Upper lobe of right lung (tissue), 1 donor: ENCODE results near the gene PIGQ. TPM values are rescaled to one million over a fixed set of nuclear protein-coding genes. Genes with fewer than 3 reads are reported as not detected.

Source experiments
- ATAC-seq: fragments of 200-7000 bp; cut with Tn5 transposase; one replicate; pipeline ENCODE4 v1.9.1; 2020; ENCODE audit warnings: mild to moderate bottlenecking, moderate library complexity
- DNase-seq: peaks from one replicate; pipeline ENCODE4 v3.0.0-alpha.2; 2020
- H3K27ac ChIP-seq: fragments of 200-600 bp; one replicate; pipeline ENCODE4 v1.8.0; 2022
- H3K27me3 ChIP-seq: fragments of 200-600 bp; one replicate; pipeline ENCODE4 v1.8.0; 2022; ENCODE audit warnings: mild to moderate bottlenecking
- H3K36me3 ChIP-seq: fragments of 200-600 bp; one replicate; pipeline ENCODE4 v1.8.0; 2022
- H3K4me1 ChIP-seq: fragments of 200-600 bp; one replicate; pipeline ENCODE4 v1.8.0; 2022
- H3K4me3 ChIP-seq: fragments of 200-600 bp; one replicate; pipeline ENCODE4 v1.8.0; 2022; ENCODE audit warnings: mild to moderate bottlenecking
- H3K9me3 ChIP-seq: fragments of 200-600 bp; one replicate; pipeline ENCODE4 v1.8.0; 2022
- intact Hi-C: fragments of 100-400 bp; cut with DNase I; formaldehyde crosslinking; loops from one replicate; pipeline ENCODE4 v1.11.0; 2022
- long read RNA-seq: library from polyadenylated mRNA; unstranded; transcript quantifications from one replicate; pipeline ENCODE4 v2.0.0, GENCODE V29; 2021
- total RNA-seq: library from RNA; stranded (reverse); fragmentation: NEBNext Ultra II Directional; extraction: Animal tissue kit (Norgen Biotek cat#: 25700); gene quantifications from one replicate; pipeline ENCODE4 v1.2.1, GENCODE V29; 2021
- TF ChIP-seq, protein P1 (sequence below): fragments of 200-600 bp; IDR thresholded peaks from one replicate; pipeline ENCODE4 v1.8.0; 2022; ENCODE audit warnings: antibody characterized with exemption
- donor health status: DM: no; HTN: yes; CAD: no; lungs with severe emphysema.

PIGQ gene
- total RNA-seq: 59.4 TPM
- long read RNA-seq, transcript PIGQ-201 (10 exons, 2,846 nt): minor isoform, 8 of 142 reads
- long read RNA-seq, transcript PIGQ-206 (4 exons, 2,052 nt): minor isoform, 6 of 142 reads
- long read RNA-seq, transcript PIGQ-210 (2 exons, 1,775 nt): minor isoform, 6 of 142 reads
- long read RNA-seq, transcript PIGQ-203 (11 exons, 3,006 nt): major isoform, 57 of 142 reads
- long read RNA-seq, partial matches to known transcripts: 27 of 142 reads
- long read RNA-seq, other reads (novel, unspliced or antisense): 35 of 142 reads

DNA sequence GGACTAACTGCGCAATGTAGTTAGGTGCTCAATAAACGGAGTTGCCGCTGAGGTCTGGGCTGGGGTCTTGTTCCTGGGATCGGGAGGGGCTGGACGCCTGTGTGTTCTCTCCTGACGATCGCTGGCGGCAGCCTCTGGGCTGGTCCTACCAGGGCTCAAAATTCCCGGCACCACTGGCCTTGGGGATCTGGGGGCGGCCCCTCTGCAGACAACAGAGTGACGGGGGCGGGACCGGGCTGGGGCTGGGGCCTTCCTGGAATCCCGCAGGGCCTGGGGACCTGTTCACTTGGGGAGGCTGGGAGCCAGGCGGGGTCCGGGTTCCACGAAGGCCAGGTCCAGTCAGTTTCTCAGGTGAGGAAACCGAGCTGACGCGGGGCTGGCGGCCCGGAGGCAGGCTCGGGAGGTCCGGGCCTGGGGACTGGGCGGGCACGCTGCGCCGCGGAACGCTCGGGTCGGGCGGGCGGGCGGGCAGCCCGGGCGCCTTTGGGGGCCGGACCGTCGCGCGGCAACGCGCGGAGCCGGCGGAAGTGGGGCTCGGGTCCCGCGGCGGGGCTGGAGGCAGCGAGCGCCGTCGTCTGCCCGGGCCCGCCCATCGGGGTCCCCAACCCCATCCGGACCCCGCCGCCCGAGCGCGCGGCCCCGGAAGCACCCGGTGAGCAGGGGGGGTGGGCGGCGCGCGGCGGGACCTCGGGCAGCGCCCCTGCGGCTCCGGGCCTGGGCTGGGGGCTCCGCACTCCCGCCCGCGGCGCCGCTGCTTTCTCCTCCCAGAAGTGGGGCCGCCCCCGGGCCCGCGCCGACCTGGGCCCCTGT lies at the start of gene PIGQ:
Gene PIGQ (plus strand): TSS at position 524 of the 810 bp plus-strand sequence. CDS start 4,107 bp downstream, outside the sequence.
- H3K4me1 ChIP-seq: peaks cover 37% of the 10 kb centered on the region
- ATAC-seq (peak; percentile 74), DNase-seq (peak; percentile 84)
- TF ChIP-seq, protein P1, sequence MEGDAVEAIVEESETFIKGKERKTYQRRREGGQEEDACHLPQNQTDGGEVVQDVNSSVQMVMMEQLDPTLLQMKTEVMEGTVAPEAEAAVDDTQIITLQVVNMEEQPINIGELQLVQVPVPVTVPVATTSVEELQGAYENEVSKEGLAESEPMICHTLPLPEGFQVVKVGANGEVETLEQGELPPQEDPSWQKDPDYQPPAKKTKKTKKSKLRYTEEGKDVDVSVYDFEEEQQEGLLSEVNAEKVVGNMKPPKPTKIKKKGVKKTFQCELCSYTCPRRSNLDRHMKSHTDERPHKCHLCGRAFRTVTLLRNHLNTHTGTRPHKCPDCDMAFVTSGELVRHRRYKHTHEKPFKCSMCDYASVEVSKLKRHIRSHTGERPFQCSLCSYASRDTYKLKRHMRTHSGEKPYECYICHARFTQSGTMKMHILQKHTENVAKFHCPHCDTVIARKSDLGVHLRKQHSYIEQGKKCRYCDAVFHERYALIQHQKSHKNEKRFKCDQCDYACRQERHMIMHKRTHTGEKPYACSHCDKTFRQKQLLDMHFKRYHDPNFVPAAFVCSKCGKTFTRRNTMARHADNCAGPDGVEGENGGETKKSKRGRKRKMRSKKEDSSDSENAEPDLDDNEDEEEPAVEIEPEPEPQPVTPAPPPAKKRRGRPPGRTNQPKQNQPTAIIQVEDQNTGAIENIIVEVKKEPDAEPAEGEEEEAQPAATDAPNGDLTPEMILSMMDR: no peak
- H3K4me3 ChIP-seq: peak within 1 kb of the TSS; percentile 85
- peaks cover 2% of the 10 kb centered on the region for H3K36me3 ChIP-seq
- no peaks in the 10 kb centered on the region for H3K27me3 ChIP-seq
- intact Hi-C loops: no loop called here
- peak within 1 kb of the TSS; percentile 87 for H3K27ac ChIP-seq
- no peaks in the 10 kb centered on the region for H3K9me3 ChIP-seq

DNA sequence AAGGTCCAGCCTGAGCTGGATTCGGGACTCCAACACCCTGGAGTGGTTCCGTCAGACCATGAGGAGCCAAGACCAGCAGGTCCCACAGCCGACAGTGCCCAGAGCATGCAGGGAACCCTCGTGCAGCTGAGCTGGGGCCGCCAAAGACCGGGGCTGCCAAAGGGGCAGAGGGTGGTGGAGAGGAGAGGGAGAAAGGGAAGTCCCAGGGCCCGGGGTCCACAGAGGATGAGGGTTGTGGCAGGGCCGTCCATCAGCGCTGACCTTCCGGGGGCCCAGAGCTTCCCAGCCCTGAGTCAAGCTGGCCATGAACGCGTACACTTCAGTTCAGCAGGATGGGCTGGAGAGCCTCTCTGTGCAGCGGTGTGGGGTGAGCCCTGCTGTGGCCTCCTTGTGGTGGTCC lies 48.9 kb upstream of the PIGQ start:
- Histone ChIP-seq H3K9me3 (no peaks in the 10 kb centered on the region), H3K27me3 (no peaks in the 10 kb centered on the region), H3K4me3 (no peak overlapping the region), H3K36me3 (peaks cover 30% of the 10 kb centered on the region), H3K4me1 (peaks cover 2% of the 10 kb centered on the region), H3K27ac (no peak overlapping the region)
- intact Hi-C loops: no loop called here
- no peak for DNase-seq
- no peak for ATAC-seq
- TF ChIP-seq, protein P1: no peak

DNA sequence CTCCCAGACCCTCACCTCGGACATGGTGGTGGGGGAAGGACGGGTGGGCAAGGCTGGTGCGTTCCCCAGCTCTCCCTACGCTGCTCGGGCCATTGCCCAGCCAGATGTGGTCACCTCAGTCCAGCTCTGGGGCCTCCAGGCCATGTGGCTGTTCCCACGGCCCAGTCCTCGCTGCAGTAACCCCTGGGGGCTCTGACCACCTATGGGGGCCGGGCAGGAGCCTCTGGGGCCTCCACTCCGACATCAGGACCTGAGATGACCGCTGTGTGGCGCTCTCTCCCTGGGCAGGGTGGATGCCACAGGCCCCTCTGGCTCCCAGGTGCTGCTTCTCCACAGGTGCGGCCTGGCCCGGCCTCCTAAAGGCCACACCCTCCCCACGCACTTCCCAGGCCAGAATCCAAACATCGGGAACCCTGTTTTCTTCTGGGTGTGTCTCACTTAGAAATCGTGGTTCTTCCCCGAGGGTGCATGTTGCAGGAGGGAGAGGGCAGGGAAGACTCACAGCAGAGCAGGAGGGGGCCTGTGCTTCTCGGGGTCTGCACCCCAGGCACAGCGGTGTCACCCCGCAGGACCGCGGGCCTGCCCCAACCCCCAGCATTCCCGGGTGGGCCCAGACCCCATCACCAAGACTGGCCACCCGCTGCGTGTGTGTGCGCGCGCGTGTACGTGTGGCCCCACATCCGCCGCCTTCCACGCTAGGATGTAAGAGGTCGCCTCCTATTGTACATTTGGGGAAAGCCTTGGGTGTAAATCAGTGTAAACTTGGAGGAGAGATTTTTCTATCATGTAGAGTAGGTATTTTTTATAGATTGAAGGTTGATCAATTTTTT lies 48.2 kb upstream of the PIGQ start:
- ATAC-seq (no peak), DNase-seq (no peak)
- intact Hi-C loops: no loop called here
- Histone ChIP-seq H3K36me3 (peaks cover 22% of the 10 kb centered on the region), H3K4me3 (no peak overlapping the region), H3K27me3 (no peaks in the 10 kb centered on the region), H3K4me1 (peaks cover 9% of the 10 kb centered on the region), H3K27ac (no peak overlapping the region), H3K9me3 (no peaks in the 10 kb centered on the region)
- TF ChIP-seq, protein P1: no peak

DNA sequence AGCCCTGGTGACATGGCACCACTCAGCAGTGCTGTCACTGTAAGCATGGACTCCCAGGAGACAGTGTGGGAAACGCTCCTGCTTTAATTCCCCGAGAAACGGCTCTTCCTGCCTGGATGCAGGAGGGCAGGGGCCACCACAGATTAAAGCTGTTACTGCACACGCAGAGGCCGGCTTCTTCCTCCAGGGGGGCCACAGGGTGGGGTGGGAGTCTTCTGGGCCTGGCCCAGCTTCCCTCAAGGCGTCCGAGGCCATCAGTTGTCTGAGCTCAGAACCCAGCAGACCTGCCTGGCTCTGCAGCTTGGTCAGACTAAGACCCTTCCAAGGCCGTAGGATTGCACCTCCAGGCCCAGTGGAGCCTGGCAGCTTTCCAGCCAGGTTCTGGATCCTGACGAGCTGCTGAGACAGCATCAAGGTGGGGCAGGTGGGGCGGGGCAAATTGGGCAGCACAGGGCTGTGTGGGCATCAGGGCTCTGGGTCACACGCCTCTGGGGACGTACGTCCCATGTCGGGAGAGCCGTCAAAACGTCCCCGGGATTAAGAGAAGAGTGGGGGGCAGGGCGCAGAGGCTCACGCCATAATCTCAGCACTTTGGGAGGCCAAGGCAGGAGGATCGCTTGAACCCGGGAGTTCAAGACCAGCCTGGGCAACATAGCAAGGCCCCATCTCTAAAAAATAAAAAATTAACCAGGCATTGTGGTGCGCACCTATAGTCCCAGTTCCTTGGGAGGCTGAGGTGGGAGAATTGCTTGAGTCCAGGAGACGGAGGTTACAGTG lies 47.3 kb upstream of the PIGQ start:
- no peaks in the 10 kb centered on the region for H3K9me3 ChIP-seq
- H3K4me1 ChIP-seq: peaks cover 9% of the 10 kb centered on the region
- DNase-seq (no peak), ATAC-seq (no peak)
- peaks cover 20% of the 10 kb centered on the region for H3K36me3 ChIP-seq
- H3K27me3 ChIP-seq: no peaks in the 10 kb centered on the region
- intact Hi-C loops: no loop called here
- TF ChIP-seq, protein P1: no peak
- H3K27ac ChIP-seq: no peak overlapping the region
- H3K4me3 ChIP-seq: no peak overlapping the region
